Loucy (cell line): ENCODE results near the gene AP1AR.

ENCODE experiments used
- EZH2phosphoT487 ChIP-seq: fragments of 200-600 bp; IDR thresholded peaks from 2 replicates; pipeline ENCODE4 v1.6.1; 2018; ENCODE audit warnings: antibody characterized with exemption, mild to moderate bottlenecking, moderate library complexity, borderline replicate concordance
- TF ChIP-seq, protein P1 (sequence below): fragments of 200-600 bp; sonication (generic); conservative IDR thresholded peaks from 2 replicates; pipeline ENCODE4 v1.5.1; 2014; ENCODE audit warnings: mild to moderate bottlenecking, antibody characterized with exemption, low read length

DNA sequence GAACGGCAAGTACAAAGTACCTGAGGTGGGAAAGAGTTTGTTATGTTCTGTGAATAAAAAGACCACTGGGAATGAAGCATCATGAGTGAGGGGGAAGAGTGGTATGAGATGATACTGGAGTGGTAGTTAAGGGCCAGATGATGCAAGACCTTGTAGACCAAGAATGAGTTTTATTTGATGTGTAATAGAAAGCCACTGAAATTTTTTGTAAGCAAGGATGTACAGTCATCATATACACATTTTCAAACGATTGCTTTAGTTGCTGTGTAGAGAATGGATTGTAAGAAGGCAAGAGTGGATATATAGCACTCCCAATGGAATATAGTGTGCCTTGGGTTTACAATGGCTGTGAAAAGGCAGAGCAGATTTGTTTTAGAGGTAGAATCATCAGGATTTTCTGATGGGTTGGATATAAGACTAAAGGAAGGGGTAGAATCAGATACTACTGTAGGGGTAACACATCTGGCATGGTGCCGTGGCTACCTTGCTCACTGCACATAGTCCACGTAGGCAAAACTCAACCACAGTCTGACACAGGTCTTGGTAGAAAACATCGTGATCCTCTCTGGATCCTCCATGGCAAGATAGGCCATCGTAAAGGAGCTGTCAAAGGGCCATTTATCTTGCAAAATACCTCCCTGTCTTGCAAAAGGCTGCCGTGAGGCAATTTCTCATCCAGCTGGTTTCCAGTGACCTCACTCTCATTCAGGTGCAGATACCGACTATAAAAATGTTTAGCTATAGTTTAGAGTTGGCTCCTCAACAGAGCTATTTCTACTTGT, 39.2 kb downstream of the AP1AR start:
- TF ChIP-seq, protein P1, sequence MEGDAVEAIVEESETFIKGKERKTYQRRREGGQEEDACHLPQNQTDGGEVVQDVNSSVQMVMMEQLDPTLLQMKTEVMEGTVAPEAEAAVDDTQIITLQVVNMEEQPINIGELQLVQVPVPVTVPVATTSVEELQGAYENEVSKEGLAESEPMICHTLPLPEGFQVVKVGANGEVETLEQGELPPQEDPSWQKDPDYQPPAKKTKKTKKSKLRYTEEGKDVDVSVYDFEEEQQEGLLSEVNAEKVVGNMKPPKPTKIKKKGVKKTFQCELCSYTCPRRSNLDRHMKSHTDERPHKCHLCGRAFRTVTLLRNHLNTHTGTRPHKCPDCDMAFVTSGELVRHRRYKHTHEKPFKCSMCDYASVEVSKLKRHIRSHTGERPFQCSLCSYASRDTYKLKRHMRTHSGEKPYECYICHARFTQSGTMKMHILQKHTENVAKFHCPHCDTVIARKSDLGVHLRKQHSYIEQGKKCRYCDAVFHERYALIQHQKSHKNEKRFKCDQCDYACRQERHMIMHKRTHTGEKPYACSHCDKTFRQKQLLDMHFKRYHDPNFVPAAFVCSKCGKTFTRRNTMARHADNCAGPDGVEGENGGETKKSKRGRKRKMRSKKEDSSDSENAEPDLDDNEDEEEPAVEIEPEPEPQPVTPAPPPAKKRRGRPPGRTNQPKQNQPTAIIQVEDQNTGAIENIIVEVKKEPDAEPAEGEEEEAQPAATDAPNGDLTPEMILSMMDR, result no peak
- TF ChIP-seq EZH2phosphoT487, result no peak
